Stimulated activated CD4-positive, alpha-beta T cell treated with anti-CD3 and anti-CD28 coated beads, TNF-alpha, amount 100 ng/mL, for 1 hour (primary cell): Measurements from ENCODE around the gene ETV7.
"Not testable (repeated sequence)": the region's sequence is repeated elsewhere in the genome, so short reads cannot be mapped to it uniquely, and the experiment has no call there.

Experiments
- DNase-seq, 3 donors: peaks; one replicate each; pipeline ENCODE4 v3.0.0-alpha.2; 2020; ENCODE audit warnings: low read depth in 3 of 3, low spot score in 1 of 3

Gene ETV7

GRCh38 chr6:36364669-36365479 lies 22.6 kb downstream of the ETV7 start:
- no peak for DNase-seq

- DNase-seq = not testable (repeated sequence)
Observed at GRCh38 chr6:36364061-36364635, 23.3 kb downstream of the ETV7 start.

- DNase-seq = not testable (repeated sequence)
Observed at GRCh38 chr6:36363371-36363752, 24.1 kb downstream of the ETV7 start.

- no peak for DNase-seq
Observed at GRCh38 chr6:36362551-36363370, 24.7 kb downstream of the ETV7 start.

GRCh38 chr6:36361071-36361470 lies 26.4 kb downstream of the ETV7 start:
- no peak for DNase-seq

- DNase-seq = peak; percentile 19 to 42 (median 41)
Observed at GRCh38 chr6:36360241-36361054, 27.0 kb downstream of the ETV7 start.

GRCh38 chr6:36358226-36358915 lies 29.1 kb downstream of the ETV7 start:
- no peak for DNase-seq

GRCh38 chr6:36357872-36358225 lies 29.6 kb downstream of the ETV7 start:
- DNase-seq = no peak

- DNase-seq = no peak
Observed at GRCh38 chr6:36355819-36356218, 31.6 kb downstream of the ETV7 start.

- DNase-seq = no peak
Observed at GRCh38 chr6:36353411-36353915, 34.0 kb downstream of the ETV7 start.

- no peak for DNase-seq
Observed at GRCh38 chr6:36352477-36353157, 34.9 kb downstream of the ETV7 start.

- no peak for DNase-seq
Observed at GRCh38 chr6:36350681-36351571, 36.5 kb downstream of the ETV7 start.

- no peak for DNase-seq
Observed at GRCh38 chr6:36350082-36350481, 37.4 kb downstream of the ETV7 start.

- DNase-seq = no peak
Observed at GRCh38 chr6:36349240-36349639, 38.2 kb downstream of the ETV7 start.

GRCh38 chr6:36347621-36348020 lies 39.8 kb downstream of the ETV7 start:
- no peak for DNase-seq

- no peak for DNase-seq
Observed at GRCh38 chr6:36346486-36347273, 40.8 kb downstream of the ETV7 start.

- no peak for DNase-seq
Observed at GRCh38 chr6:36345681-36346466, 41.6 kb downstream of the ETV7 start.
